ENCODE results near the gene VWA2. TPM values are rescaled to one million over a fixed set of nuclear protein-coding genes. Genes with fewer than 3 reads are reported as not detected.

Gene VWA2
- polyA plus RNA-seq, 1 of the 3 experiments (the other 2 are of a cell fraction): not detected

- Histone ChIP-seq H2AFZ (ENCODE audit: low read depth) (no peak overlapping the region), H3K79me2 (ENCODE audit: insufficient read depth) (no peaks in the 10 kb centered on the region), H3K27ac (ENCODE audit: low read depth in 2 of 2, low read length in 1 of 2) (no peak overlapping the region), H4K20me1 (ENCODE audit: insufficient read depth) (no peaks in the 10 kb centered on the region), H3K4me1 (ENCODE audit: control insufficient read depth in 1 of 2, insufficient read depth in 2 of 2, low read depth in 1 of 2, low read length in 1 of 2) (no peaks in the 10 kb centered on the region), H3K9ac (no peak overlapping the region), H3K36me3 (replicated peaks in 1 of 2; ENCODE audit: control insufficient read depth in 1 of 2, insufficient read depth in 2 of 2, low read length in 1 of 2) (no peaks in the 10 kb centered on the region), H3K4me3 (ENCODE audit: low read depth in 2 of 2, low read length in 1 of 2) (no peak overlapping the region), H3K9me3 (no peaks in the 10 kb centered on the region), H3K27me3 (ENCODE audit: insufficient read depth) (no peaks in the 10 kb centered on the region), H3F3A (replicated peaks; ENCODE audit: insufficient read depth) (no peaks in the 10 kb centered on the region), H3K4me2 (no peak overlapping the region), H3K9me2 (no peaks in the 10 kb centered on the region)
- whole genome bisulfite sequencing (ENCODE audit: low lambda C conversion rate): 86% methylated on average over 10 of the region's 10 CpGs
- no peak for DNase-seq
- TF ChIP-seq FOSL2 (IDR thresholded peaks at IDR 0.05; ENCODE audit: borderline replicate concordance, low read depth): no peak
- no peak for TF ChIP-seq NFIC (IDR thresholded peaks at IDR 0.05; ENCODE audit: borderline replicate concordance)
- no peak for TF ChIP-seq GABPA (IDR thresholded peaks at IDR 0.05; ENCODE audit: low read depth)
- no peak for TF ChIP-seq FOXJ3 (CRISPR knock-in tag; IDR thresholded peaks at IDR 0.05)
- no peak for TF ChIP-seq IRF3 (IDR thresholded peaks at IDR 0.05; ENCODE audit: low read depth, low read length)
- no peak for TF ChIP-seq YY1 (IDR thresholded peaks at IDR 0.05; ENCODE audit: low read depth)
- POLR2A ChIA-PET: no interaction called here
- CTCF ChIA-PET: no interaction called here
Observed at GRCh38 chr10:114259824-114260223, 20.8 kb downstream of the VWA2 start.

- no peaks in the 10 kb centered on the region for H3K36me3 ChIP-seq (replicated peaks in 1 of 2; ENCODE audit: control insufficient read depth in 1 of 2, insufficient read depth in 2 of 2, low read length in 1 of 2)
- no peaks in the 10 kb centered on the region for H3K27me3 ChIP-seq (ENCODE audit: insufficient read depth)
- H4K20me1 ChIP-seq (ENCODE audit: insufficient read depth): no peaks in the 10 kb centered on the region
- H3K9ac ChIP-seq: no peak overlapping the region
- no peak overlapping the region for H2AFZ ChIP-seq (ENCODE audit: low read depth)
- POLR2A ChIA-PET: no interaction called here
- WGBS (ENCODE audit: low lambda C conversion rate): 71% methylated on average over 5 of the region's 5 CpGs
- H3K9me3 ChIP-seq: no peaks in the 10 kb centered on the region
- H3K4me2 ChIP-seq: no peak overlapping the region
- H3K79me2 ChIP-seq (ENCODE audit: insufficient read depth): no peaks in the 10 kb centered on the region
- no peaks in the 10 kb centered on the region for H3K4me1 ChIP-seq (ENCODE audit: control insufficient read depth in 1 of 2, insufficient read depth in 2 of 2, low read depth in 1 of 2, low read length in 1 of 2)
- no peak overlapping the region for H3K4me3 ChIP-seq (ENCODE audit: low read depth in 2 of 2, low read length in 1 of 2)
- H3F3A ChIP-seq (replicated peaks; ENCODE audit: insufficient read depth): peaks cover 3% of the 10 kb centered on the region
- CTCF ChIA-PET: no interaction called here
- no peak for TF ChIP-seq FOSL2 (IDR thresholded peaks at IDR 0.05; ENCODE audit: borderline replicate concordance, low read depth)
- TF ChIP-seq MXI1 (IDR thresholded peaks at IDR 0.05; ENCODE audit: low read depth, low read length): no peak
- TF ChIP-seq FOXJ3 (CRISPR knock-in tag; IDR thresholded peaks at IDR 0.05): no peak
- TF ChIP-seq FOXM1 (IDR thresholded peaks at IDR 0.05; ENCODE audit: low read depth): no peak
- no peak for TF ChIP-seq RFX5 (IDR thresholded peaks at IDR 0.05; ENCODE audit: low read length)
- TF ChIP-seq PBX3 (IDR thresholded peaks at IDR 0.05): no peak
- TF ChIP-seq NFIC (IDR thresholded peaks at IDR 0.05; ENCODE audit: borderline replicate concordance): no peak
- TF ChIP-seq CHD2 (IDR thresholded peaks at IDR 0.05; ENCODE audit: low read length, partially characterized antibody): no peak
- TF ChIP-seq GATA2 (CRISPR knock-in tag; IDR thresholded peaks at IDR 0.05): no peak
- TF ChIP-seq RXRA (IDR thresholded peaks at IDR 0.05; ENCODE audit: borderline replicate concordance, low read depth): no peak
- no peak for TF ChIP-seq ELF1 (IDR thresholded peaks at IDR 0.05)
- TF ChIP-seq EP300 (IDR thresholded peaks at IDR 0.05; ENCODE audit: borderline replicate concordance in 1 of 2, low read depth in 1 of 2, low read length in 1 of 2): no peak
- no peak for DNase-seq
- H3K27ac ChIP-seq (ENCODE audit: low read depth in 2 of 2, low read length in 1 of 2): 0 out of 4 replicates have a peak overlapping the region, but pooled peaks of 1 of the 2 experiments have one; percentile 25
- no peaks in the 10 kb centered on the region for H3K9me2 ChIP-seq
Observed at GRCh38 chr10:114260366-114260765, 21.3 kb downstream of the VWA2 start.

All from SK-N-SH (cell line).